Activated effector memory CD4-positive, alpha-beta T cell treated with anti-CD3 and anti-CD28 coated beads, Interleukin-2, amount 50 U/mL, for 16 hours (primary cell): Measurements from ENCODE around the gene FADS3.

Source experiments
- DNase-seq: peaks from one replicate; pipeline ENCODE4 v3.0.0-alpha.2; 2020

The FADS3 gene

GRCh38 chr11:61832207-61832606 lies 59.1 kb downstream of the FADS3 start:
- DNase-seq, result no peak

GRCh38 chr11:61830237-61831105 lies 60.9 kb downstream of the FADS3 start:
- no peak for DNase-seq

- no peak for DNase-seq
Observed at GRCh38 chr11:61829806-61830205, 61.5 kb downstream of the FADS3 start.

GRCh38 chr11:61828629-61829407 lies 62.5 kb downstream of the FADS3 start:
- DNase-seq, result peak; percentile 64

- no peak for DNase-seq
Observed at GRCh38 chr11:61828379-61828628, 63.0 kb downstream of the FADS3 start.

- peak; percentile 84 for DNase-seq
Observed at GRCh38 chr11:61827571-61828378, 63.6 kb downstream of the FADS3 start, which contains the start of gene FADS2. Gene FADS2, plus strand, starts transcription at chr11:61828300. Its CDS starts 91 bp downstream, at chr11:61828391.

GRCh38 chr11:61826930-61827570 lies 64.3 kb downstream of the FADS3 start:
- no peak for DNase-seq
